Activated T-helper 1 cell treated with anti-CD3 and anti-CD28 coated beads, Interleukin-12 subunit alpha, Interleukin-12 subunit beta, Interleukin-2, Interleukin-4 antibody, amounts not matched to agents 30 ng/mL and 10 ng/mL and 1 ng/mL, durations not matched to agents 14 hours and 24 hours and 36 hours (primary cell): ENCODE results near the gene ATP8B4. TPM values are rescaled to one million over a fixed set of nuclear protein-coding genes. Genes with fewer than 3 reads are reported as not detected.

Experiments used
- DNase-seq: peaks from one replicate; pipeline ENCODE4 v3.0.0; 2021; ENCODE audit warnings: low spot score
- H3K27ac Mint-ChIP-seq: one replicate; pipeline ENCODE4 v1.8.0; 2021; ENCODE audit warnings: mild to moderate bottlenecking, mixed read lengths
- H3K27me3 Mint-ChIP-seq: one replicate; pipeline ENCODE4 v1.8.0; 2022; ENCODE audit warnings: mild to moderate bottlenecking, moderate library complexity, mixed read lengths; ENCODE audit not compliant: insufficient read depth
- H3K36me3 Mint-ChIP-seq: one replicate; pipeline ENCODE4 v1.8.0; 2021; ENCODE audit warnings: low read depth, mixed read lengths
- H3K4me1 Mint-ChIP-seq: one replicate; pipeline ENCODE4 v1.8.0; 2021; ENCODE audit warnings: low read depth, mixed read lengths
- H3K4me3 Mint-ChIP-seq: one replicate; pipeline ENCODE4 v1.8.0; 2021; ENCODE audit warnings: mild to moderate bottlenecking, moderate library complexity, mixed read lengths
- H3K9me3 Mint-ChIP-seq: one replicate; pipeline ENCODE4 v1.8.0; 2021; ENCODE audit warnings: mixed read lengths
- intact Hi-C: fragments of 100-400 bp; cut with micrococcal nuclease; formaldehyde crosslinking; loops from one replicate; pipeline ENCODE4 v1.15.1; 2024
- total RNA-seq: library from RNA; stranded (reverse); gene quantifications from 2 replicates; pipeline ENCODE4 v1.2.3, GENCODE V29; 2022

Gene ATP8B4
- total RNA-seq, 1 donor from 2014 or later, result 49.7 TPM

GRCh38 chr15:49830391-49830790, 288.6 kb downstream of the ATP8B4 start:
- Mint-ChIP-seq H3K4me3 (no peak overlapping the region), H3K27ac (no peak overlapping the region), H3K4me1 (no peaks in the 10 kb centered on the region), H3K9me3 (peaks cover 10% of the 10 kb centered on the region), H3K36me3 (no peaks in the 10 kb centered on the region), H3K27me3 (no peaks in the 10 kb centered on the region)
- intact Hi-C loops, result no loop called here
- no peak for DNase-seq

DNA sequence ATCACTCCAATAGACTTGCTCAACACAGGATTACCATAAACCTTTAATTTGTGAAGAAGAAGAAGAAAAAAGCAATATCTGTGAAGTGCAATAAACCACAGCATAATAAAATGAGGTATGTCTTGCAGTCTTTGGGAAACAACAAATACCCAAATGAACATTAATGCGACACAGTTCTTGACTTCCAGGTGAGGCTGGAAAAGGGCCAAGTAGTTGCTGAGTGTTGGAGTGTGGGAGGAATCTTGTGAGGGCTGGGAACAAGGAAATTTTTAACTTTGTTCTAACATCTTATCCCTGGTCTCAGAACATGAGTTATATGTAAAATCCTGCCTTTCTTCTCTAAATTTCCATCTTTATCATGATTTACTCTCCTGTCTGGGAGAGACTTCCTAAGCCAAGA, 291.7 kb downstream of the ATP8B4 start:
- no peak for DNase-seq
- H3K4me1 Mint-ChIP-seq, result no peaks in the 10 kb centered on the region
- H3K36me3 Mint-ChIP-seq, result no peaks in the 10 kb centered on the region
- no peak overlapping the region for H3K4me3 Mint-ChIP-seq
- no peak overlapping the region for H3K27ac Mint-ChIP-seq
- H3K27me3 Mint-ChIP-seq, result no peaks in the 10 kb centered on the region
- peaks cover 10% of the 10 kb centered on the region for H3K9me3 Mint-ChIP-seq
- intact Hi-C loops, result no loop called here

DNA sequence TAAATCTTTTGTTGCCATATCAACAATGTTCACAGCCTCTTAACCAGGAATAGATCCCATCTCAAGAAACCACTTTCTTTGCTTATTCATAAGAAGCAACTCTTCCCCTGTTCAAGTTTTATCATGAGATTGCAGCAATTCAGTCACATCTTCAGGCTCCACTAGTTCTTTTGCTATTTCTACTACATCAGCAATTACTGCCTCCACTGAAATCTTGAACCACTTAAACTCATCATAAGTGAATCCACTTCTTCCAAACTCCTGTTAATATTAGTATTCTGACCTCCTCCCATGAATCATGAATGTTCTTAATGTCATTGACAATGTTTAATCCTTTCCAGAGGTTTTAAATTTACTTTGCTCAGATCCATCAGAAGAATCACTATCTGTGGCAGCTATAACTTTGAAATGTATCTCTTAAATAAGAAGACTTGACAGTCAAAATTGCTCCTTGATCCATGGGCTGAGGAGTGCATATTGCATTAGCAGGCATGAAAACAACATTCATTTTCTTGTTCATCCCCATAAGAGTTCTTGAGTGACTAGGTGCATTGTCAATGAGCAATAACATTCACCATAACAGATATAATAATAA, 292.3 kb downstream of the ATP8B4 start:
- H3K9me3 Mint-ChIP-seq, result peaks cover 10% of the 10 kb centered on the region
- no peaks in the 10 kb centered on the region for H3K27me3 Mint-ChIP-seq
- no peak overlapping the region for H3K4me3 Mint-ChIP-seq
- no peaks in the 10 kb centered on the region for H3K36me3 Mint-ChIP-seq
- H3K4me1 Mint-ChIP-seq, result no peaks in the 10 kb centered on the region
- intact Hi-C loops, result no loop called here
- DNase-seq, result no peak
- no peak overlapping the region for H3K27ac Mint-ChIP-seq

DNA sequence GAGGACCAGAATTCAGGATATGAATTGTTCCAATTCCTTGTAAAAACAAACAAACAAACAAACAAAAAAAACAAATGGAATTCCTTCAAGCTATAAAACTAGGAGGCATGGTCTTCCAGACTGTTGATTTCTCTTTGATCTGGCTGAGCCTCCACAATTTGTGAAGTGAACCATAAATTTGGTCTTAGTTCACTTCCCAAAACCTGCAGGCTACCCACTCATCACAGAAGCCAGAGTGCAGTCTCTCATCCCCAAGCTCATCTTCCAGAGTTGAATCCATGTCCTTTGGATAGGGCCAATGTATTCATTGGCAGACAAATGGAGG, 294.3 kb downstream of the ATP8B4 start:
- H3K27ac Mint-ChIP-seq, result no peak overlapping the region
- no peaks in the 10 kb centered on the region for H3K27me3 Mint-ChIP-seq
- intact Hi-C loops, result no loop called here
- H3K4me3 Mint-ChIP-seq, result no peak overlapping the region
- peaks cover 5% of the 10 kb centered on the region for H3K9me3 Mint-ChIP-seq
- DNase-seq, result no peak
- no peaks in the 10 kb centered on the region for H3K36me3 Mint-ChIP-seq
- no peaks in the 10 kb centered on the region for H3K4me1 Mint-ChIP-seq

- Mint-ChIP-seq H3K27me3 (no peaks in the 10 kb centered on the region), H3K4me1 (no peaks in the 10 kb centered on the region), H3K9me3 (peaks cover 4% of the 10 kb centered on the region), H3K27ac (no peak overlapping the region), H3K36me3 (no peaks in the 10 kb centered on the region), H3K4me3 (no peak overlapping the region)
- intact Hi-C loops, result no loop called here
- DNase-seq, result no peak
Measured at GRCh38 chr15:49823987-49824774, 294.9 kb downstream of the ATP8B4 start.

DNA sequence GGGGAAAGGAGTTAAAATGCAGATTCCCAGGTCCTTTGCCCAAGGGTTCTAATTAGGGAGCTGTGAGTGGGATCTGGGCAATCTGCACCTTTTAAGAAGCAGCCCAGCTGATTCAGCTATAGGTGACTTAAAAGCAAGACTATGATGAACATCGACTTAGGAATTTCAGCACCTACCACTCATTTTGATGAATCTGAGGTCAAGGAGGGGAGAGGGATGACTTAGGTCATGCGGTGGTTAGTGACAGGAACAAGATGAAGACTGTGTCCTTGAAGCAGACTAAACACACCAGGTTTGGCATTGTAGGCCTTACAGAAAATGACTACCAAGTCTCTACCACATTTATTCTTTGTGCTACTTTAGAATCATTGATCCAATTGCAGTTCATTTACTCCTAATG, 301.9 kb downstream of the ATP8B4 start:
- DNase-seq, result no peak
- H3K36me3 Mint-ChIP-seq, result no peaks in the 10 kb centered on the region
- H3K27ac Mint-ChIP-seq, result no peak overlapping the region
- H3K4me1 Mint-ChIP-seq, result peaks cover 14% of the 10 kb centered on the region
- intact Hi-C loops, result no loop called here
- H3K4me3 Mint-ChIP-seq, result no peak overlapping the region
- peaks cover 7% of the 10 kb centered on the region for H3K27me3 Mint-ChIP-seq
- peaks cover 9% of the 10 kb centered on the region for H3K9me3 Mint-ChIP-seq

GRCh38 chr15:49815950-49816349, 303.1 kb downstream of the ATP8B4 start:
- peaks cover 14% of the 10 kb centered on the region for H3K4me1 Mint-ChIP-seq
- H3K36me3 Mint-ChIP-seq, result no peaks in the 10 kb centered on the region
- peaks cover 9% of the 10 kb centered on the region for H3K9me3 Mint-ChIP-seq
- intact Hi-C loops, result no loop called here
- no peak overlapping the region for H3K27ac Mint-ChIP-seq
- DNase-seq, result no peak
- H3K27me3 Mint-ChIP-seq, result peaks cover 7% of the 10 kb centered on the region
- no peak overlapping the region for H3K4me3 Mint-ChIP-seq

DNA sequence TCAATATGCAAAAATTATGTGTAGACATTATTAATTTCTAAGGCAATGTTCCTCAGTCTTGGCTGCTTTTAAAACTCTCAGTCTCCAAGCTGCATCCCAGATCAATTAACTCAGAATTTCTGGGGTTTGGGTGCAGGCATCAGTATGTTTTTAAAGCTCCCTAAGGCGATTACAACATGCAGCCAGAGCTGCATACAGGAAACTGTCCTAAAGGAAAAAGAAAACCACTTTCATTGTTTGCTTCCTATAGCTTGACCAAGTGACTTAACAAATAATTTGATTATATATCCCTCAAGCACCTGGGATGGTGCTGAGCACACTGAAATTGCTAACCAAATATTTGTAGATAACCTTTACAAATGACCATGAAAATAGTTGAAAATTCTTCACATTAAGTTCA, 303.5 kb downstream of the ATP8B4 start:
- intact Hi-C loops, result no loop called here
- Mint-ChIP-seq H3K4me1 (peaks cover 14% of the 10 kb centered on the region), H3K36me3 (no peaks in the 10 kb centered on the region), H3K4me3 (no peak overlapping the region), H3K27ac (no peak overlapping the region), H3K9me3 (peaks cover 9% of the 10 kb centered on the region), H3K27me3 (peaks cover 7% of the 10 kb centered on the region)
- no peak for DNase-seq

DNA sequence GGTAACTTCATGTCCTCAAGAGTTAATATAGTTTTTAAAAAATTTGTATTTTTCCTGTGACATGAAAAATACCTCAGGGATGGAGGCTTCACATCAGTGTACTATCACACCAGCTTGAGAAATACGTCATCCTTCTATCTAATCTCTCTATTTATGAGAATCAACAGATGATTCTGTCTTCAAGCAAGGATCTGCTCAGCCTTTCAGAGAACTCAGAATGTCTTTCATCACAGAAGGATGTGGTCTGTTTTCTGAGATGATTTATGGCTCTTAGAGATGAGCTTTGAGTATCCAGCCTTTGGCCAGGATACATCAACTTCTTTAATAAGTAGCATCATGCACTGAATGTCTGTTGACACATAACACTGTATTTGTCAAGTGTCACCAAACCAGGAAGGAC, 304.3 kb downstream of the ATP8B4 start:
- Mint-ChIP-seq H3K27me3 (peaks cover 7% of the 10 kb centered on the region), H3K36me3 (no peaks in the 10 kb centered on the region), H3K27ac (no peak overlapping the region), H3K4me3 (no peak overlapping the region), H3K9me3 (peaks cover 9% of the 10 kb centered on the region), H3K4me1 (peaks cover 14% of the 10 kb centered on the region)
- intact Hi-C loops, result no loop called here
- DNase-seq, result no peak

GRCh38 chr15:49813625-49814024, 305.4 kb downstream of the ATP8B4 start:
- Mint-ChIP-seq H3K4me1 (peaks cover 14% of the 10 kb centered on the region), H3K36me3 (no peaks in the 10 kb centered on the region), H3K9me3 (peaks cover 5% of the 10 kb centered on the region), H3K4me3 (no peak overlapping the region), H3K27me3 (peaks cover 7% of the 10 kb centered on the region), H3K27ac (no peak overlapping the region)
- intact Hi-C loops, result no loop called here
- DNase-seq, result no peak

GRCh38 chr15:49810720-49811119, 308.3 kb downstream of the ATP8B4 start:
- H3K27me3 Mint-ChIP-seq, result peaks cover 5% of the 10 kb centered on the region
- H3K36me3 Mint-ChIP-seq, result no peaks in the 10 kb centered on the region
- no peak for DNase-seq
- no peak overlapping the region for H3K4me3 Mint-ChIP-seq
- no peak overlapping the region for H3K27ac Mint-ChIP-seq
- H3K4me1 Mint-ChIP-seq, result peaks cover 3% of the 10 kb centered on the region
- intact Hi-C loops, result no loop called here
- no peaks in the 10 kb centered on the region for H3K9me3 Mint-ChIP-seq

- intact Hi-C loops, result no loop called here
Measured at GRCh38 chr15:49809894-49810609, 309.0 kb downstream of the ATP8B4 start.

DNA sequence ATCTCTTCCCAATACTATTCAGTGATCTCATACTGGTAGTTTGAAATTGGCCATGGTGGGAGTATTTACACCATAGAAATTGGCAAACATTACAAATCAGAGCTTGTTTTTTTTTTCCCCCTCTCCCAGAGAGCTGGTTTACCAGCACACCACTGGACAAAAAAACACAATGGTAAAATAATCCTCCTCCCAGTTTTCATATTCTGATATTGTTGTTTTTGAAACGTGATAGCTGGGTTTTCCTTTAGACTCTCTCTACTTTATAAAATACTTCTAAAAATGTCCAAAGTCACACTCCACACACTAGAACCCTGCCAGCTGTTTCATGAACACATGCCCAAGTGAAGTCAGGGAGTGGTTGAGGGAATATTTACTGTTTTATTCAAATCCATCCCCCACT, 310.7 kb downstream of the ATP8B4 start:
- Mint-ChIP-seq H3K27me3 (peaks cover 2% of the 10 kb centered on the region), H3K27ac (no peak overlapping the region), H3K4me3 (no peak overlapping the region), H3K36me3 (no peaks in the 10 kb centered on the region), H3K4me1 (no peaks in the 10 kb centered on the region), H3K9me3 (peaks cover 4% of the 10 kb centered on the region)
- intact Hi-C loops, result no loop called here
- DNase-seq, result no peak

More at GRCh38 chr15:49809894-49810609, 309.0 kb downstream of the ATP8B4 start:
- no peaks in the 10 kb centered on the region for H3K9me3 Mint-ChIP-seq
- H3K27ac Mint-ChIP-seq, result no peak overlapping the region
- H3K4me3 Mint-ChIP-seq, result no peak overlapping the region
- H3K4me1 Mint-ChIP-seq, result no peaks in the 10 kb centered on the region
- H3K27me3 Mint-ChIP-seq, result peaks cover 5% of the 10 kb centered on the region
- no peak for DNase-seq
- H3K36me3 Mint-ChIP-seq, result no peaks in the 10 kb centered on the region
